22Rv1 (cell line): ENCODE measurements around the gene CDKAL1.

Experiments
- CTCF ChIP-seq: fragments of 450-650 bp; IDR thresholded peaks from 2 replicates; pipeline ENCODE4 v1.5.1; 2017; ENCODE audit warnings: mild to moderate bottlenecking
- ZFX ChIP-seq: fragments of 450-650 bp; IDR thresholded peaks from 2 replicates; pipeline ENCODE4 v1.6.1; 2017; ENCODE audit warnings: antibody characterized with exemption, borderline replicate concordance

GRCh38 chr6:21071780-21072468, 537.7 kb downstream of the CDKAL1 start:
- no peak for TF ChIP-seq CTCF
- no peak for TF ChIP-seq ZFX
